ENCODE data around the gene PBRM1.

GRCh38 chr3:52650439-52650838, 35.3 kb downstream of the PBRM1 start:
- no peak for TF ChIP-seq EP300 (IDR thresholded peaks at IDR 0.05)
- no peak for TF ChIP-seq CTCF (IDR thresholded peaks at IDR 0.05)
